Raji (cell line): ENCODE data around the gene HIPK3.

Experiments used
- POLR2A ChIP-seq: IDR thresholded peaks from 2 replicates; pipeline ENCODE4 v1.6.1; 2011; ENCODE audit warnings: low read depth, low read length, control low read depth; ENCODE audit not compliant: insufficient read depth

Gene HIPK3

GRCh38 chr11:33320016-33320813 lies 63.0 kb downstream of the HIPK3 start:
- TF ChIP-seq POLR2A = no peak

GRCh38 chr11:33320814-33321330 lies 63.7 kb downstream of the HIPK3 start:
- TF ChIP-seq POLR2A = no peak

- TF ChIP-seq POLR2A = no peak
These were observed 64.2 kb downstream of the HIPK3 start for GRCh38 chr11:33321422-33321821.

- no peak for TF ChIP-seq POLR2A
These were observed 66.2 kb downstream of the HIPK3 start for GRCh38 chr11:33323421-33323820.

GRCh38 chr11:33324302-33324985 lies 67.3 kb downstream of the HIPK3 start:
- TF ChIP-seq POLR2A = no peak

DNA sequence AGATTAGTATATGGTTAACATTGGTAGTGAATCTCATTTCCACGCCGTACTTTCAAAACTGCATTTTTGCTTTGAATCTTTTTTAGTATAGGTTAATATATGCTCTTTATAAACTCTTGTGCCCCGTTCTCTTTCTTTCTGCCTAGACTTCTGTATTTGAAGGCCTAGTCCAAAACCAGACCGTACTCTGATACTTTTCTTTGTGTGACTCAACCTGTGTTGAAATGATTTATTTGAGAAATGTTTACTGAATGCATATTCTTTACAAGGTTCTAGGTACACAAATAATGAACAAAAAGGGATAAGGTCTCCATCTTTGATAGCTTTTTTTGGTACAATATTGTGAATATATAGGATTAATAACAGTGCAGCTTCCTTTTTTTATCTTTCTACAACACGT lies 68.3 kb downstream of the HIPK3 start:
- no peak for TF ChIP-seq POLR2A

DNA sequence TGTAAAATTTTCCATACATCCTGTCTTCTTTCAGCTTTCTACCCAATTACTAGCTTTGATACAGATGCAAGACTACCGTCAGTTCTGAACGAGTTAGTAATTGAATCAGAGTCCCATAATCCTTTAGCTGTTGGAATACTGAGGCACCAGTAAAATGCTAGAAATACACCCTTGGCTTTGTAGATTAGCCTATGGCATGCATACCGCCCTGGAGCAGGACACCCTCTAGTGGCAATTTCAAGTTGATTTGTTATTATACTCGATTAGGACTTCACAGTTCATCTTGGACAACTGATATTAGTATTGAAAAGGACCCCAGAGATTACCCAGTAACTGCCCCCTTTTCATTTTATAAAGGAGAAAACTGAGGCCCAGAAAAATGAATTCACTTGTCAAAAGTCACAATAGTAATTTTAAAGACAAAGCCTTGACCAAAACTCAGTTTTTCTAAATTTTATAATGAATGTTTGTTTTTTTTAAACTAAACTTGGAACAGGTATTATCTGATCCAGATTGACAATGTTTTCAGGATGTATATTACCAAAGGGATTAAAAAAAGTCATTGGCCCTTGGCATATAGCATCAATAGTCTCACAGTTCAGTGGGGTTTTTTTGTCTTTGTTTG lies 72.6 kb downstream of the HIPK3 start:
- TF ChIP-seq POLR2A = no peak

DNA sequence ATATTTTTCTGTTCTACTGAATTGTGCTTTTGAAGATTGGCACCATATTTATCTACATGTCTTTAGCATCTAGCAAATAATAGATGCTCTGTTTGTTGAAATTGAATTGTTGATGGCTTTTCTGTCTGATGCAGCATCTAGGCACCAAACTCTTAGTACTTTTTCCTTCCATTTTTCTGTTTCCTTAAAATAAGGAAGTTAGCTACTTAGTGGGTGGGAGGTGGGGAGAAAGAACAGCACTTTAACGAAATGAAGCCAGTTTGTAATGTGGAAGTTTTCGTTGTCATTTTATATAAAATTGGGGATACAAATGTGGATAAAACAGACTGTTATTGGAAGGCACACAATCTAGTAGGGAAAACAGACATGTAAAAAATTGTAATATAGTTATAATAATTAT lies 76.6 kb downstream of the HIPK3 start:
- TF ChIP-seq POLR2A = no peak

DNA sequence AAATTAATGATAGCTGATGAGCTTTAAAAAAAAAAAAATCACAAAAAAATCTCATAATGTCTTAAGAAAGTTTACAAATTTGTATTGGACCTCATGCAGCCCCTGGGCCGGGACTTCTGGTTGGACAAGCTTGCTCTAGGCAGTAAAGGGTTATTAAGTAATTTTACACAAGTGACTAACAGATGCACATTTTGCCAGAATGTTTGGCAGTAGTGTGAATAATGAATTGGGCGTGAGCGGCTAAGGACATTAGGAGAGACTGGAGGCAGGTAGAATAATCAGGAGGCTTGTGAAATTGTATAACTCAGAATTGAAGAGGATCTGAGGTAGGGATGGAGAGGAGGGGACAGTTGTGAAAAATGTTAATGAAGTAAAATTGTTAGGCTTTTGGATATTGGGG lies 77.4 kb downstream of the HIPK3 start:
- TF ChIP-seq POLR2A = no peak

DNA sequence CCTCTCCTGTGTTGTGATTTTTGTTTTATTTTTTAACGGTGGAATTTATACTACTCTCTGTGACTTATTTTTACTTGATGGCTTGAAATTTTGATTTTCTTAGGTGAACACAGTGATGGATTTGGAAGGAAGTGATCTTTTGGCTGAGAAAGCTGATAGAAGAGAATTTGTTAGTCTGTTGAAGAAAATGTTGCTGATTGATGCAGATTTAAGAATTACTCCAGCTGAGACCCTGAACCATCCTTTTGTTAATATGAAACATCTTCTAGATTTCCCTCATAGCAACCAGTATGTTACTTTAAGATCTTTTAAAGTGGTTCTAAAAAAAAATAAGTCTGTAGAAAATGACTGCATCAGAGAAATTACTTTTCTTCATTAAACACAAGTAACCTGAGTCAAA lies 82.1 kb downstream of the HIPK3 start:
- no peak for TF ChIP-seq POLR2A

GRCh38 chr11:33344611-33345010 lies 87.4 kb downstream of the HIPK3 start:
- no peak for TF ChIP-seq POLR2A

DNA sequence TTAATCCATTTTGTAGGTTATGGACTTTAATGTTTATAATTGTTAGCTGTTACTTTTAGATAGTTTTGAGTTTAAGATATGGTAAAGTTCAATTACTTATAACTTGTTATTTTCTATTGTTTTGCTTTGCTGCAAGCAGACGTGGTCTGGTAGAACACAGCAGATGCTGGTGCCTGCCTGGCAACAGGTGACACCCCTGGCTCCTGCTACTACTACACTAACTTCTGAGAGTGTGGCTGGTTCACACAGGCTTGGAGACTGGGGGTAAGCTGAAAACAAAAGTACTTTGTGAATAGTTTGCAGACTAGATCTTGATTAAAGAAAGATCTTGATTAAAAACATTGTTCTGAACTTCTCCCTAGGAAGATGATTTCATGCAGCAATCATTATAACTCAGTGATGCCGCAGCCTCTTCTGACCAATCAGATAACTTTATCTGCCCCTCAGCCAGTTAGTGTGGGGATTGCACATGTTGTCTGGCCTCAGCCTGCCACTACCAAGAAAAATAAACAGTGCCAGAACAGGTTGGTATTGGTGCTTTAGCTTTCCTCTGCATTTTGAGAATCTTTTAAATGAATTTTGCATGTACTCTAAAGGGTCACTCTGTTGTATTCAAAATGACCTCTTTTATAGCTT lies 90.4 kb downstream of the HIPK3 start:
- no peak for TF ChIP-seq POLR2A

GRCh38 chr11:33350287-33350686 lies 93.1 kb downstream of the HIPK3 start:
- no peak for TF ChIP-seq POLR2A

GRCh38 chr11:33358150-33358831 lies 101.1 kb downstream of the HIPK3 start:
- TF ChIP-seq POLR2A = no peak

DNA sequence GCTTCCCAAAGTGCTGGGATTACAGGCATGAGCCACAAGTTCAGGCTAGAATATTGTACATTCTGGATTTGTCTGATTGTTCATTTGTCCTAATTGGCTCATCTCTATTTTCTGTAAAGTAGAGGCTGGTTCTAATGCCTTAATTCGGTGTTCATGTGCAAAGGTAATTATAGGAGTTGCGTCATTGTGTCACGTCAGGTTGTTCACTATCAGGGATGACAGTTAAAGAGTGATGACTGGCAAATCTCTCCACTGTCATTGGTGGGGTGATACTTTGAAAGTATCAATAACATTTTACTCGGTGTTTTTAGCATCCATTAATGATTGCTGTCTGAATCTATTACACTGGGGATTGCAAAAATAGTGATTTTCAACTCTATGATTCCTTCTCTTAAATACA lies 103.5 kb downstream of the HIPK3 start:
- TF ChIP-seq POLR2A = no peak
